ENCODE data around the gene SAMD10. TPM values are rescaled to one million over a fixed set of nuclear protein-coding genes. Genes with fewer than 3 reads are reported as not detected.

The SAMD10 gene
- total and polyA plus RNA-seq, 2 experiments from 2014 or later: 1.6 to 11.0 TPM

GRCh38 chr20:63924241-63924640 lies 55.2 kb downstream of the SAMD10 start:
- DNase-seq (ENCODE audit: low spot score): no peak
- Histone ChIP-seq H3K4me3 (no peak overlapping the region), H2AFZ (no peak overlapping the region), H3K4me1 (ENCODE audit: insufficient read depth) (peaks cover 5% of the 10 kb centered on the region), H3K4me2 (no peak overlapping the region), H3K9me3 (ENCODE audit: low read depth) (no peaks in the 10 kb centered on the region), H4K20me1 (ENCODE audit: insufficient read depth, poor library complexity, severe bottlenecking) (peaks cover 45% of the 10 kb centered on the region), H3K9me2 (replicated peaks; ENCODE audit: insufficient read depth) (no peaks in the 10 kb centered on the region), H3K36me3 (replicated peaks; ENCODE audit: insufficient read depth, low read depth) (peaks cover 3% of the 10 kb centered on the region), H3K79me2 (peaks cover 77% of the 10 kb centered on the region), H3K27ac (no peak overlapping the region), H3K27me3 (no peaks in the 10 kb centered on the region)
- WGBS (ENCODE audit: low lambda C conversion rate, missing lambda C conversion rate): 82% methylated on average over 9 of the region's 9 CpGs
- no peak for TF ChIP-seq EZH2phosphoT487 (IDR thresholded peaks at IDR 0.05; ENCODE audit: low read depth, severe bottlenecking, unreplicated experiment)
- no peak for TF ChIP-seq CTCF (IDR thresholded peaks at IDR 0.05; ENCODE audit: poor library complexity)
- TF ChIP-seq EZH2 (IDR thresholded peaks at IDR 0.05; ENCODE audit: borderline replicate concordance): no peak

MicroRNA genes within 50 kb of the gene (microRNA counts, 767-probe panel; counts per million panel counts)
- microRNA hsa-miR-1914-5p: not detected
- not detected for microRNA hsa-miR-647

Small RNA genes lying within 50 kb of the gene (microRNA-seq; reads per million reads assigned to microRNA genes)
- gene MIR1914: 3.1 reads per million
- gene MIR647: not detected

Small RNA genes lying within 50 kb of the gene (small RNA-seq; reads per million reads assigned to genes)
- gene MIR647: not detected

Other genes starting within 250 kb of the SAMD10 start
- gene LIME1, start 243.0 kb downstream of the SAMD10 start, total RNA-seq: 6.6 and 11.7 TPM in 2 replicates
- gene LIME1, start 243.0 kb downstream of the SAMD10 start, polyA plus RNA-seq: 20.2 and 20.7 TPM in 2 replicates
- 43.9 and 59.4 TPM in 2 replicates for gene SLC2A4RG, start 239.9 kb downstream of the SAMD10 start, total RNA-seq
- gene SLC2A4RG, start 239.9 kb downstream of the SAMD10 start, polyA plus RNA-seq: 50.4 and 53.6 TPM in 2 replicates
- gene ZBTB46, start 148.4 kb downstream of the SAMD10 start, total RNA-seq: 4.0 and 5.2 TPM in 2 replicates
- 2.0 and 3.2 TPM in 2 replicates for gene ZBTB46, start 148.4 kb downstream of the SAMD10 start, polyA plus RNA-seq
- gene ABHD16B, start 118.1 kb downstream of the SAMD10 start, total RNA-seq: not detected in 2 replicates
- 0.68 and 0.95 TPM in 2 replicates for gene ABHD16B, start 118.1 kb downstream of the SAMD10 start, polyA plus RNA-seq
- gene TPD52L2, start 114.4 kb downstream of the SAMD10 start, total RNA-seq: 83.2 and 86.2 TPM in 2 replicates
- gene TPD52L2, start 114.4 kb downstream of the SAMD10 start, polyA plus RNA-seq: 93.8 and 98.1 TPM in 2 replicates
- gene DNAJC5, start 84.5 kb downstream of the SAMD10 start, total RNA-seq: 34.0 and 39.6 TPM in 2 replicates
- 6.6 and 10.2 TPM in 2 replicates for gene DNAJC5, start 84.5 kb downstream of the SAMD10 start, polyA plus RNA-seq
- 18.5 and 20.0 TPM in 2 replicates for gene UCKL1, start 23.2 kb downstream of the SAMD10 start, total RNA-seq
- 52.2 and 62.9 TPM in 2 replicates for gene UCKL1, start 23.2 kb downstream of the SAMD10 start, polyA plus RNA-seq
- gene ZNF512B, start 9.7 kb downstream of the SAMD10 start, total RNA-seq: 11.5 and 13.5 TPM in 2 replicates
- 10.1 and 12.4 TPM in 2 replicates for gene ZNF512B, start 9.7 kb downstream of the SAMD10 start, polyA plus RNA-seq
- 35.6 and 41.3 TPM in 2 replicates for gene PRPF6, start 1.5 kb upstream of the SAMD10 start, total RNA-seq
- 37.3 and 43.1 TPM in 2 replicates for gene PRPF6, start 1.5 kb upstream of the SAMD10 start, polyA plus RNA-seq
- 0.57 and 0.72 TPM in 2 replicates for gene C20orf204, start 56.5 kb upstream of the SAMD10 start, total RNA-seq
- 0.85 and 1.7 TPM in 2 replicates for gene C20orf204, start 56.5 kb upstream of the SAMD10 start, polyA plus RNA-seq
- not detected in 2 replicates for gene SOX18, start 70.0 kb upstream of the SAMD10 start, total RNA-seq
- 1.9 and 2.0 TPM in 2 replicates for gene SOX18, start 70.0 kb upstream of the SAMD10 start, polyA plus RNA-seq
- gene TCEA2, start 83.6 kb upstream of the SAMD10 start, total RNA-seq: 23.8 and 26.0 TPM in 2 replicates
- gene TCEA2, start 83.6 kb upstream of the SAMD10 start, polyA plus RNA-seq: 74.2 and 80.0 TPM in 2 replicates
- 8.1 and 8.8 TPM in 2 replicates for gene RGS19, start 99.9 kb upstream of the SAMD10 start, total RNA-seq
- 10.9 and 13.5 TPM in 2 replicates for gene RGS19, start 99.9 kb upstream of the SAMD10 start, polyA plus RNA-seq
- 1.1 and 1.5 TPM in 2 replicates for gene OPRL1, start 100.4 kb upstream of the SAMD10 start, total RNA-seq
- gene OPRL1, start 100.4 kb upstream of the SAMD10 start, polyA plus RNA-seq: 0.50 and 0.90 TPM in 2 replicates
- not detected in 2 replicates for gene LKAAEAR1, start 104.8 kb upstream of the SAMD10 start, total RNA-seq
- 0.91 and 1.2 TPM in 2 replicates for gene LKAAEAR1, start 104.8 kb upstream of the SAMD10 start, polyA plus RNA-seq
- gene NPBWR2, start 127.9 kb upstream of the SAMD10 start, total RNA-seq: not detected in 2 replicates
- not detected in 2 replicates for gene NPBWR2, start 127.9 kb upstream of the SAMD10 start, polyA plus RNA-seq
- gene MYT1, start 184.8 kb upstream of the SAMD10 start, total RNA-seq: 0.03 and 0.08 TPM in 2 replicates
- 0.05 and 0.06 TPM in 2 replicates for gene MYT1, start 184.8 kb upstream of the SAMD10 start, polyA plus RNA-seq

Measured in hepatocyte (in vitro differentiated cells).